ENCODE results near the gene SCUBE3.

SCUBE3 gene

GRCh38 chr6:35166520-35166919 is 47.2 kb upstream of the SCUBE3 start:
- H3K4me1 Mint-ChIP-seq: peaks cover 32% of the 10 kb centered on the region
- H3K36me3 Mint-ChIP-seq (ENCODE audit: low read depth): no peaks in the 10 kb centered on the region
- H3K27me3 Mint-ChIP-seq (ENCODE audit: low read depth): peaks cover 13% of the 10 kb centered on the region
- peak overlapping the region in 1 of 3 experiments; percentile 14 for H3K27ac Mint-ChIP-seq
- no peak for TF ChIP-seq CTCF (IDR thresholded peaks at IDR 0.05; ENCODE audit: unreplicated experiment in 3 of 3)
- peaks cover 2% of the 10 kb centered on the region for H3K9me3 Mint-ChIP-seq
- no peak overlapping the region for H3K4me3 Mint-ChIP-seq

- no peak for TF ChIP-seq CTCF (IDR thresholded peaks at IDR 0.05; ENCODE audit: unreplicated experiment in 3 of 3)
- Mint-ChIP-seq H3K9me3 (peaks cover 2% of the 10 kb centered on the region), H3K36me3 (ENCODE audit: low read depth) (no peaks in the 10 kb centered on the region), H3K27me3 (ENCODE audit: low read depth) (peaks cover 18% of the 10 kb centered on the region), H3K4me3 (no peak overlapping the region), H3K4me1 (peaks cover 25% of the 10 kb centered on the region), H3K27ac (no peak overlapping the region)
Measured at GRCh38 chr6:35167505-35167904, 46.3 kb upstream of the SCUBE3 start.

GRCh38 chr6:35168461-35168861 is 45.3 kb upstream of the SCUBE3 start:
- Mint-ChIP-seq H3K4me1 (peaks cover 25% of the 10 kb centered on the region), H3K36me3 (ENCODE audit: low read depth) (no peaks in the 10 kb centered on the region), H3K9me3 (peaks cover 2% of the 10 kb centered on the region), H3K4me3 (no peak overlapping the region), H3K27ac (peak overlapping the region; percentile 2 to 64 (median 9)), H3K27me3 (ENCODE audit: low read depth) (peaks cover 20% of the 10 kb centered on the region)
- no peak for TF ChIP-seq CTCF (IDR thresholded peaks at IDR 0.05; ENCODE audit: unreplicated experiment in 3 of 3)

- Mint-ChIP-seq H3K9me3 (no peaks in the 10 kb centered on the region), H3K4me3 (no peak overlapping the region), H3K4me1 (peaks cover 15% of the 10 kb centered on the region), H3K36me3 (ENCODE audit: low read depth) (no peaks in the 10 kb centered on the region), H3K27ac (no peak overlapping the region), H3K27me3 (ENCODE audit: low read depth) (peaks cover 23% of the 10 kb centered on the region)
- no peak for TF ChIP-seq CTCF (IDR thresholded peaks at IDR 0.05; ENCODE audit: unreplicated experiment in 3 of 3)
Measured at GRCh38 chr6:35170166-35170565, 43.6 kb upstream of the SCUBE3 start.

GRCh38 chr6:35170891-35171290 is 42.9 kb upstream of the SCUBE3 start:
- Mint-ChIP-seq H3K4me3 (no peak overlapping the region), H3K27ac (no peak overlapping the region), H3K27me3 (ENCODE audit: low read depth) (peaks cover 23% of the 10 kb centered on the region), H3K9me3 (no peaks in the 10 kb centered on the region), H3K36me3 (ENCODE audit: low read depth) (no peaks in the 10 kb centered on the region), H3K4me1 (peaks cover 11% of the 10 kb centered on the region)
- TF ChIP-seq CTCF (IDR thresholded peaks at IDR 0.05; ENCODE audit: unreplicated experiment in 3 of 3): no peak

- peaks cover 27% of the 10 kb centered on the region for H3K27me3 Mint-ChIP-seq (ENCODE audit: low read depth)
- H3K9me3 Mint-ChIP-seq: no peaks in the 10 kb centered on the region
- H3K36me3 Mint-ChIP-seq (ENCODE audit: low read depth): no peaks in the 10 kb centered on the region
- TF ChIP-seq CTCF (IDR thresholded peaks at IDR 0.05; ENCODE audit: unreplicated experiment in 3 of 3): no peak
- H3K27ac Mint-ChIP-seq: no peak overlapping the region
- peaks cover 25% of the 10 kb centered on the region for H3K4me1 Mint-ChIP-seq
- H3K4me3 Mint-ChIP-seq: no peak overlapping the region
Measured at GRCh38 chr6:35173044-35173426, 40.7 kb upstream of the SCUBE3 start.
